Endodermal cell (in vitro differentiated cells): Measurements from ENCODE around the gene CDK5RAP3. TPM values are rescaled to one million over a fixed set of nuclear protein-coding genes. Genes with fewer than 3 reads are reported as not detected.
A peak's percentile ranks its signal among the peaks of the same experiment; 100 is the strongest.

Source experiments
- DNase-seq: peaks from one replicate; pipeline ENCODE4 v3.0.0-alpha.2; 2017
- H3K27ac ChIP-seq: 2 replicates; pipeline ENCODE4 v1.5.1; 2013; ENCODE audit warnings: mild to moderate bottlenecking, low read depth, low read length, moderate library complexity
- H3K27me3 ChIP-seq: 2 replicates; pipeline ENCODE4 v1.6.1; 2013; ENCODE audit warnings: mild to moderate bottlenecking, low read length, moderate library complexity; ENCODE audit not compliant: insufficient read depth, control insufficient read depth, poor library complexity, severe bottlenecking
- H3K36me3 ChIP-seq: 2 replicates; pipeline ENCODE4 v1.7.0; 2013; ENCODE audit warnings: mild to moderate bottlenecking, low read length, moderate library complexity; ENCODE audit not compliant: control insufficient read depth, insufficient read depth
- H3K4me1 ChIP-seq: one replicate; pipeline ENCODE4 v1.7.0; 2013; ENCODE audit warnings: low read length; ENCODE audit not compliant: control insufficient read depth, insufficient read depth
- H3K4me3 ChIP-seq: 2 replicates; pipeline ENCODE4 v1.5.1; 2013; ENCODE audit warnings: mild to moderate bottlenecking, low read length, moderate library complexity
- H3K9ac ChIP-seq: 2 replicates; pipeline ENCODE4 v1.6.1; 2013; ENCODE audit warnings: mild to moderate bottlenecking, low read length, moderate library complexity; ENCODE audit not compliant: poor library complexity, severe bottlenecking; ENCODE audit errors: extremely low read depth
- H3K9me3 ChIP-seq: 2 replicates; pipeline ENCODE4 v1.6.1; 2013; ENCODE audit warnings: mild to moderate bottlenecking, low read length, moderate library complexity; ENCODE audit not compliant: control insufficient read depth
- H3K27ac Mint-ChIP-seq: 2 replicates; pipeline ENCODE4 v1.8.0; 2020; ENCODE audit warnings: mixed read lengths
- H3K27me3 Mint-ChIP-seq: 2 replicates; pipeline ENCODE4 v1.8.0; 2021; ENCODE audit warnings: mild to moderate bottlenecking, mixed read lengths; ENCODE audit not compliant: insufficient read depth
- H3K36me3 Mint-ChIP-seq: 2 replicates; pipeline ENCODE4 v1.8.0; 2020; ENCODE audit warnings: low read depth, mixed read lengths
- H3K4me1 Mint-ChIP-seq: 2 replicates; pipeline ENCODE4 v1.8.0; 2020; ENCODE audit warnings: mixed read lengths
- H3K4me3 Mint-ChIP-seq: 2 replicates; pipeline ENCODE4 v1.8.0; 2020; ENCODE audit warnings: mild to moderate bottlenecking, moderate library complexity, mixed read lengths
- H3K9me3 Mint-ChIP-seq: 2 replicates; pipeline ENCODE4 v1.8.0; 2020; ENCODE audit warnings: mild to moderate bottlenecking, mixed read lengths
- CTCF ChIP-seq: fragments of 200-600 bp; sonication (generic); conservative IDR thresholded peaks from 2 replicates; pipeline ENCODE4 v1.5.0; 2021; ENCODE audit warnings: antibody characterized with exemption, mild to moderate bottlenecking
- WGBS, 2 experiments: methylation state at CpG; one replicate each; pipeline versions ENCODE4 v1.1.5 to v1.1.7; 2013; ENCODE audit warnings: missing lambda C conversion rate in 2 of 2, mixed read lengths in 1 of 2; ENCODE audit not compliant: insufficient coverage in 1 of 2, insufficient read length in 1 of 2; 5-methylcytosine and 5-hydroxymethylcytosine counted together
- total RNA-seq, 2 donors: library from RNA; stranded (reverse); fragmentation: NEBNext Ultra II Directional in 1 of 2; extraction: Animal tissue kit (Norgen Biotek cat#: 25700) in 1 of 2; gene quantifications; 2 replicates in 1 of 2; 3 replicates in 1 of 2; pipeline ENCODE4 v1.2.1, GENCODE V29; 2021

The CDK5RAP3 gene
- total RNA-seq, 2 donors from 2014 or later: 171 to 198 TPM

GRCh38 chr17:48021934-48022333 lies 51.0 kb downstream of the CDK5RAP3 start:
- 84 to 94% methylated on average over 4 to 5 of the region's 5 CpGs for WGBS, 2 experiments
- Histone ChIP-seq H3K36me3 (no peaks in the 10 kb centered on the region), H3K9ac (no peak overlapping the region), H3K4me3 (no peak overlapping the region), H3K9me3 (no peaks in the 10 kb centered on the region), H3K4me1 (no peaks in the 10 kb centered on the region), H3K27me3 (peaks cover 30% of the 10 kb centered on the region), H3K27ac (no peak overlapping the region)
- H3K36me3 Mint-ChIP-seq: no peaks in the 10 kb centered on the region
- H3K9me3 Mint-ChIP-seq: no peaks in the 10 kb centered on the region
- peaks cover 10% of the 10 kb centered on the region for H3K4me1 Mint-ChIP-seq
- no peak for TF ChIP-seq CTCF
- DNase-seq: no peak
- peaks cover 51% of the 10 kb centered on the region for H3K27me3 Mint-ChIP-seq
- H3K27ac Mint-ChIP-seq: no peak overlapping the region
- H3K4me3 Mint-ChIP-seq: no peak overlapping the region

GRCh38 chr17:48022901-48023300 lies 52.0 kb downstream of the CDK5RAP3 start:
- H3K27me3 Mint-ChIP-seq: peaks cover 51% of the 10 kb centered on the region
- DNase-seq: no peak
- H3K9me3 Mint-ChIP-seq: no peaks in the 10 kb centered on the region
- H3K4me1 ChIP-seq: no peaks in the 10 kb centered on the region
- no peak overlapping the region for H3K27ac Mint-ChIP-seq
- TF ChIP-seq CTCF: no peak
- H3K4me1 Mint-ChIP-seq: peaks cover 10% of the 10 kb centered on the region
- H3K36me3 Mint-ChIP-seq: no peaks in the 10 kb centered on the region
- H3K27me3 ChIP-seq: peaks cover 30% of the 10 kb centered on the region
- no peaks in the 10 kb centered on the region for H3K36me3 ChIP-seq
- no peaks in the 10 kb centered on the region for H3K9me3 ChIP-seq
- H3K4me3 ChIP-seq: no peak overlapping the region
- H3K9ac ChIP-seq: no peak overlapping the region
- H3K4me3 Mint-ChIP-seq: peak overlapping the region; percentile 59
- H3K27ac ChIP-seq: no peak overlapping the region
- WGBS, 2 experiments: 82 to 88% methylated on average over 5 of the region's 6 CpGs

GRCh38 chr17:48023400-48024148 lies 52.7 kb downstream of the CDK5RAP3 start:
- Histone ChIP-seq H3K9me3 (no peaks in the 10 kb centered on the region), H3K9ac (no peak overlapping the region), H3K27ac (peak overlapping the region; percentile 79), H3K4me3 (peak overlapping the region; percentile 79), H3K4me1 (no peaks in the 10 kb centered on the region), H3K36me3 (no peaks in the 10 kb centered on the region), H3K27me3 (peaks cover 30% of the 10 kb centered on the region)
- H3K36me3 Mint-ChIP-seq: no peaks in the 10 kb centered on the region
- peak; percentile 97 for DNase-seq
- peaks cover 48% of the 10 kb centered on the region for H3K27me3 Mint-ChIP-seq
- no peaks in the 10 kb centered on the region for H3K9me3 Mint-ChIP-seq
- 0 to 1% methylated on average over 11 to 54 of the region's 54 CpGs for WGBS, 2 experiments
- no peak overlapping the region for H3K27ac Mint-ChIP-seq
- peak overlapping the region; percentile 59 for H3K4me3 Mint-ChIP-seq
- peak; percentile 53 for TF ChIP-seq CTCF
- H3K4me1 Mint-ChIP-seq: peaks cover 10% of the 10 kb centered on the region
